DMS53 treated with DMSO at 0.1 percent for 48 hours (cell line): ENCODE measurements around the gene ZNF397.

ENCODE experiments used
- DNase-seq: peaks from one replicate; lab custom pipeline; 2025; ENCODE audit not compliant: unreplicated experiment; lab: John Stamatoyannopoulos, UW

The ZNF397 gene

DNA sequence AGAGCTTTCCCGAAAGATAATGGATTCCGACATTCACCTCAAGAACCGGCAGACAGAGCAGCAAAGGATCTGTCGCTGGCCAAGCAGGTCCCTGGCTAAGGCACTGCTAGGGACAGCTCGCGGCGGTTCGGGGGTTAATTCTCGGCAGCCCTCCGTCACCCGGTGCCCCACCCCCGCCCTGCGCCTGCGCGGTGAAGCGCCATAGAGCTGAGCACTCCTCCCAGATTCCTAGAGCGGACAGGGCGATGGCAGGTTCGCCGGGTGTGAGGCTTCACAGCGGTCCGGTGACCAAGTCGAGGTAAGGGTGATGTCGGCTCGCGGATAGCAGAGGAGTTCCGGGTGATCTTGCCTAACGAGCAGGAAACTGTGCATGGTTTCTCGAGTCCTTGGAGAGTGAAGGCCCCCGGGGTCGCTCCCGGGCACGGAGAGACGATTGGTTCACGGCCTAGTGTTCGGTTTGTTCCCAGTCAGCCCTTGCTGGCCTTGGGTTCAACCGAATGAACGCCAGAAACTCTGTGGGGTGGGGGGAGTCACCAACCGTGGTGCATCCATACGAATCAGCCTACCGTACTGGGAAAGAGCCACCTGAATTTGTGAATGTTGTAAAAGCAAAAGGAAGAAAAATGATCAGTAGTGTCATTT lies 49.4 kb downstream of the ZNF397 start, which contains the start of gene ZSCAN30:
ZSCAN30 (minus strand) TSS at position 136 of the 642 bp plus-strand sequence. CDS start 25,877 bp downstream, outside the sequence.
- peak; percentile 81 for DNase-seq

DNA sequence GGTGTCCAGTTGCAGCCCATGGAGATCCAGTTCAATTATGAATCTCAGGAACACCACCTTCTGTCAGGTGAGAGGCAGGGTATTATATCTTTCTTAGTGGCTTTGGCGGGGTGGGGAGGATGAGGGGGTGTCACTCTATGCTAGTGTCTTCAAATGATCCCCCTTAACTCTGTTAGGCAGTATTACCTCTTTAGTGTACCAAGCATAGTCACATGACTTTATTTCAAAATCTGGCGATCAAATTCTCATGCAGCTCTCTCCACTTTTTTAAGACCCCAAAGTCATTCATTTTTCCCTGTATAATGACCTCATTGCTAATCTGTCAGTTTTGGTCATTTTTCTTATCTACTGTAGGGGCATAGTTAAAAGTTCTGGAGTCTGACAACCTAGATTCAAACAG lies 50.3 kb downstream of the ZNF397 start:
- DNase-seq, result no peak

DNA sequence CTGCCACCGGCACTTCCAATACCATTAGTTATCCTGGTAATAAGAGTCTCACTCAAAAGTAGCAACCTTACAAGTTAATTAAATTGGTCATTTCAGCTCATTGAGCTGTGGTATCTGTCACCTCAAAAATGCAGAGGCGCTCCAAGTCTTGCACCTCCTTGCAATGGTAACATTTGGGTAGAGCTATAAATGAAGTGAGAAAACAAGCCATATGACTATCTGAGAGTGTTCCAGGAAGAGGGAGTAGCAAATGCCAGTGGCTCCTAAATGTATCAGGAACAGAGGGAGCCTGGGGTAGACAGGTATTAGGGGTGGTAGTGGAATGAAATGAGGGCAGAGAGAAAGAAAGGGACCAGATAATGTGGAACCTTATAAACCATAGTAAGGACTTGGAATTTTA lies 55.2 kb downstream of the ZNF397 start:
- DNase-seq, result no peak

DNA sequence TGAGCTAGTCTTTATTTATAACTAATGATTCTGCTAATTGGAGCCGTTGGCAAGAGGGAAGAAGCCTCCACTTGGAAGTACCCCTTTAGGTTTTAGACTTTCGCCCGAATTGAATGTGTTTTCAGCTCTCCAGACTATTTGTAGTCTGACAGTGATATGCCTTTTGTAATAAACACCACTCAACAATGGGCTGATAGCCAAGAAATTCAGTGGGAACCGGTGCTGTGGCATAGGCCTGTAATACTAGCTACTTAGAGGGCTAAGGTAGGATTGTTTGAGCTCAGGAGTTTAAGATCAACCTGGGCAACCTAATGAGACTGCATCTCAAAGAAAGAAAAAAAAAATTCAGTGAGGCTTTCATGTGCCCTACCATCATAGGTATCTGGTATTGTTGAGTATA lies 62.8 kb downstream of the ZNF397 start:
- no peak for DNase-seq

DNA sequence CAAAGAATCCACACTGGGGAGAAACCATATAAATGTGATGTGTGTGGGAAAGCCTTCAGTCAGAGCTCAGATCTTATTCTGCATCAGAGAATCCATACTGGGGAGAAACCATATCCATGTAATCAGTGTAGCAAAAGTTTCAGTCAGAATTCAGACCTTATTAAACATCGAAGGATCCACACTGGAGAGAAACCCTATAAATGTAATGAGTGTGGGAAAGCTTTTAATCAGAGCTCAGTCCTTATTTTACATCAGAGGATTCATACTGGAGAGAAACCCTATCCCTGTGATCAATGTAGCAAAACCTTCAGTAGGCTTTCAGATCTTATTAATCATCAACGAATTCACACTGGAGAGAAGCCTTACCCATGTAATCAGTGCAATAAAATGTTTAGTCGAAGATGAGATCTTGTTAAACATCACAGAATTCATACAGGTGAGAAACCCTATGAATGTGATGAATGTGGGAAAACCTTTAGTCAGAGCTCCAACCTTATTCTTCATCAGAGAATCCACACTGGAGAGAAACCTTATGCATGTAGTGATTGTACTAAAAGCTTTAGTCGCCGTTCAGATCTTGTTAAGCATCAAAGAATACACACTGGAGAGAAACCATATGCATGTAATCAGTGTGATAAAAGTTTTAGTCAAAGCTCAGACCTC lies 65.9 kb downstream of the ZNF397 start:
- DNase-seq, result no peak
